PC-3 (cell line): ENCODE results near the gene LAMTOR3. TPM values are rescaled to one million over a fixed set of nuclear protein-coding genes. Genes with fewer than 3 reads are reported as not detected.

Experiments
- ATAC-seq: fragments of 200-7000 bp; cut with Tn5 transposase; 2 replicates; pipeline ENCODE4 v1.9.1; 2020; ENCODE audit warnings: mild to moderate bottlenecking, moderate library complexity
- BruUV-seq: library from RNA; stranded (reverse); fragments of 400-500 nt; replicated peaks from 2 replicates; lab custom pipeline; 2021; lab: Mats Ljungman, UMichigan
- CTCF ChIA-PET: fragments of 300-600 bp; sonication (Branson Sonifier 250); formaldehyde crosslinking; loops from one replicate; lab custom pipeline; 2022; ENCODE audit warnings: antibody characterized with exemption; lab: Charles Lee
- POLR2A ChIA-PET: fragments of 300-600 bp; sonication (Branson Sonifier 250); formaldehyde crosslinking; loops from one replicate; lab custom pipeline; 2022; ENCODE audit warnings: antibody characterized with exemption; ENCODE audit not compliant: unreplicated experiment; lab: Charles Lee
- DNase-seq: peaks from one replicate; pipeline ENCODE4 v3.0.0-alpha.2; 2015
- H2AFZ ChIP-seq: fragments of 300-600 bp; sonication (generic); 2 replicates; pipeline ENCODE4 v1.6.0; 2016; ENCODE audit warnings: antibody characterized with exemption, low read length
- H3F3A ChIP-seq: fragments of 300-600 bp; sonication (generic); one replicate; pipeline ENCODE4 v1.6.0; 2017; ENCODE audit warnings: antibody characterized with exemption, low read length, control low read depth, mild to moderate bottlenecking; ENCODE audit not compliant: unreplicated experiment
- H3K27ac ChIP-seq: fragments of 300-600 bp; sonication (generic); 2 replicates; pipeline ENCODE4 v1.5.1; 2016; ENCODE audit warnings: mild to moderate bottlenecking, low read length
- H3K27me3 ChIP-seq: fragments of 300-600 bp; sonication (generic); 2 replicates; pipeline ENCODE4 v1.6.1; 2016; ENCODE audit warnings: low read length, mixed read lengths
- H3K36me3 ChIP-seq: fragments of 300-600 bp; sonication (generic); 2 replicates; pipeline ENCODE4 v1.6.1; 2016; ENCODE audit warnings: low read depth, mixed run types, low read length, mixed read lengths
- H3K4me1 ChIP-seq: fragments of 300-600 bp; sonication (generic); 2 replicates; pipeline ENCODE4 v1.5.1; 2016; ENCODE audit warnings: low read length; ENCODE audit not compliant: insufficient read depth
- H3K4me2 ChIP-seq: fragments of 300-600 bp; sonication (generic); 2 replicates; pipeline ENCODE4 v1.6.0; 2016; ENCODE audit warnings: low read length
- H3K4me3 ChIP-seq: fragments of 300-600 bp; sonication (generic); 2 replicates; pipeline ENCODE4 v1.5.1; 2016; ENCODE audit warnings: mild to moderate bottlenecking, low read length, mixed read lengths
- H3K79me2 ChIP-seq: fragments of 300-600 bp; sonication (generic); 2 replicates; pipeline ENCODE4 v1.6.1; 2017; ENCODE audit warnings: low read length, mixed read lengths
- H3K9ac ChIP-seq: fragments of 300-600 bp; sonication (generic); 2 replicates; pipeline ENCODE4 v1.6.0; 2016; ENCODE audit warnings: mild to moderate bottlenecking, low read length
- H3K9me2 ChIP-seq: fragments of 300-600 bp; sonication (generic); replicated peaks from 2 replicates; pipeline ENCODE4 v1.6.1; 2016; ENCODE audit warnings: mixed run types, low read length, mixed read lengths
- H3K9me3 ChIP-seq: fragments of 300-600 bp; sonication (generic); 2 replicates; pipeline ENCODE4 v1.6.1; 2016; ENCODE audit warnings: low read length, mixed read lengths
- H4K20me1 ChIP-seq: fragments of 300-600 bp; sonication (generic); 2 replicates; pipeline ENCODE4 v1.6.1; 2016; ENCODE audit warnings: low read length, mixed read lengths
- EZH2 ChIP-seq: fragments of 300-600 bp; sonication (generic); IDR thresholded peaks from one replicate; pipeline ENCODE4 v1.6.1; 2017; ENCODE audit warnings: antibody characterized with exemption, mild to moderate bottlenecking, low read length; ENCODE audit not compliant: unreplicated experiment
- EZH2phosphoT487 ChIP-seq: fragments of 300-600 bp; sonication (generic); IDR thresholded peaks from 2 replicates; pipeline ENCODE4 v1.6.1; 2018; ENCODE audit warnings: mild to moderate bottlenecking, antibody characterized with exemption, low read length, borderline replicate concordance
- intact Hi-C: fragments of 100-400 bp; cut with micrococcal nuclease; formaldehyde crosslinking; loops from 2 replicates; pipeline ENCODE4 v1.9.0; 2023
- total RNA-seq: library from RNA; depleted of rRNA; stranded (reverse); fragments of >200 nt; gene quantifications from 2 replicates; pipeline ENCODE4 v1.2.3, GENCODE V29; 2014
- TF ChIP-seq, protein P1 (sequence below): fragments of 300-600 bp; sonication (generic); conservative IDR thresholded peaks from 2 replicates; pipeline ENCODE4 v1.5.1; 2017; ENCODE audit warnings: antibody characterized with exemption, low read depth, mild to moderate bottlenecking, low read length

Gene LAMTOR3
- total RNA-seq, 1 experiment from 2014 or later, result 14.0 TPM

DNA sequence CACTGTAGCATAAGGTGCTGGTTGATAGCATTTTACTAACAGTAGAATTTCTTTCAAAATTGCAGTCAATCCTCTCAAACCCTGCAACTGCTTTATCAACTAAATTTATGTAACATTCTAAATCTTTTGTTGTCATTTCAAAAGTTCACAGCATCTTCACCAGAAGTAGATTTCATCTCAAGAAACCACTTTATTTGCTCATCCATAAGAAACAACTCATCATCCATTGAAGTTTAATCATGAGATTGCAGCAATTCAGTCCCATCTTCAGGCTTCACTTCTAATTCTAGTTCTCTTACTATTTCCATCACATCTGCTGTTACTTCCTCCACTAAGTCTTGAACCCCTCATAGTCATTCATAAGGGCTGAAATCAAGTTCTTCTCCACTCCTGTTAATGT, 21.7 kb downstream of the LAMTOR3 start:
- CTCF ChIA-PET, result no interaction called here
- intact Hi-C loops, result no loop called here
- ATAC-seq, result no peak

DNA sequence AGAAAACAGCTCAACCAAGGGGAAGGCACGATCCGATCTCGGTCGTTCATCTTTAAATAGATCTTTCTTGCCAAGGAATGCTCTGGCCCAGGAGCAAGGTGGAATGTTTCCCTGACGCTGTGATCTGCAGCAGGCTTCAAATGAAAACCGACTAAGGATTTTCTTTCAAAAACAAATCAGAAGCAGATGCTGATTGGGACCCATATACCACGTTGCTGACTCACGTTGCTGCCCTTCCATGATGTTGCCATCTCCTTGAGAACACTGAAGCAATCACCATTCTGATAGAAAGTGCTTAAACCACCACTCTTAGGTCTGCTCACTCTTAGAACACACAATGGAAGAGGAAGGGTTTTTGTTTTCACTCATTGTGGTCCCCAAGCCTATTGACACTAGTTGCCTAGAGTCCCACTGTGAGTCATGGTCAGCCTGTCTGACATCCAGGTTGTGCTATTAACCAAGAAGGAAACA, 26.1 kb downstream of the LAMTOR3 start:
- intact Hi-C loops, result no loop called here
- ATAC-seq, result no peak
- H3K36me3 ChIP-seq, result no peaks in the 10 kb centered on the region

More for the DNA sequence above, 21.7 kb downstream of the LAMTOR3 start:
- no peak for TF ChIP-seq EZH2
- no peak for DNase-seq
- Histone ChIP-seq H3K9me2 (no peaks in the 10 kb centered on the region), H3K9ac (no peak overlapping the region), H3K4me2 (no peak overlapping the region), H3F3A (no peaks in the 10 kb centered on the region), H3K4me3 (no peak overlapping the region), H3K36me3 (no peaks in the 10 kb centered on the region), H4K20me1 (no peaks in the 10 kb centered on the region), H2AFZ (no peak overlapping the region), H3K27ac (no peak overlapping the region), H3K79me2 (no peaks in the 10 kb centered on the region), H3K27me3 (no peaks in the 10 kb centered on the region), H3K9me3 (no peaks in the 10 kb centered on the region), H3K4me1 (no peaks in the 10 kb centered on the region)
- POLR2A ChIA-PET, result no interaction called here
- no TSS peak for BruUV-seq

DNA sequence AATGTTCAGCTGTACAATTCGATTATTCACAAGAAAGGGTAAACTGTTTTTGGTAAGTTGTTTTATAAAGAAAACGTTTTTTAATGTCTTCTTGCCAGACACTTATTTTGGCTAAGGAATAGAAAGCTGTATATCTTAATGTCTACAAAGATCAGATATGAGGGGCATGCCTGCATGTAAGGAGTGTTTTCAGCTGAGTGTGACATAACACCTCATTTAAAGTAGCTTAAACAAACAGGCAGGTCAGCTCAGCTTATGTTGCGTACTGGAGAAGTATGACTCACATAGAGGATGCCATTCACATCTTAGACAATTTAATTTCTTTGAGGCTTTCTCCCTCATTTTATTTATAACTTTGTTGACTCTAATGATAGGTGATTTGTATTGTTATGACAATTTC, 30.4 kb downstream of the LAMTOR3 start:
- DNase-seq, result peak; percentile 25
- CTCF ChIA-PET, result no interaction called here

More for the DNA sequence above, 26.1 kb downstream of the LAMTOR3 start:
- TF ChIP-seq EZH2 (no peak), EZH2phosphoT487 (no peak)
- TF ChIP-seq, protein P1, sequence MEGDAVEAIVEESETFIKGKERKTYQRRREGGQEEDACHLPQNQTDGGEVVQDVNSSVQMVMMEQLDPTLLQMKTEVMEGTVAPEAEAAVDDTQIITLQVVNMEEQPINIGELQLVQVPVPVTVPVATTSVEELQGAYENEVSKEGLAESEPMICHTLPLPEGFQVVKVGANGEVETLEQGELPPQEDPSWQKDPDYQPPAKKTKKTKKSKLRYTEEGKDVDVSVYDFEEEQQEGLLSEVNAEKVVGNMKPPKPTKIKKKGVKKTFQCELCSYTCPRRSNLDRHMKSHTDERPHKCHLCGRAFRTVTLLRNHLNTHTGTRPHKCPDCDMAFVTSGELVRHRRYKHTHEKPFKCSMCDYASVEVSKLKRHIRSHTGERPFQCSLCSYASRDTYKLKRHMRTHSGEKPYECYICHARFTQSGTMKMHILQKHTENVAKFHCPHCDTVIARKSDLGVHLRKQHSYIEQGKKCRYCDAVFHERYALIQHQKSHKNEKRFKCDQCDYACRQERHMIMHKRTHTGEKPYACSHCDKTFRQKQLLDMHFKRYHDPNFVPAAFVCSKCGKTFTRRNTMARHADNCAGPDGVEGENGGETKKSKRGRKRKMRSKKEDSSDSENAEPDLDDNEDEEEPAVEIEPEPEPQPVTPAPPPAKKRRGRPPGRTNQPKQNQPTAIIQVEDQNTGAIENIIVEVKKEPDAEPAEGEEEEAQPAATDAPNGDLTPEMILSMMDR, result no peak
- Histone ChIP-seq H3K27me3 (no peaks in the 10 kb centered on the region), H3K27ac (no peak overlapping the region), H4K20me1 (no peaks in the 10 kb centered on the region), H3K79me2 (no peaks in the 10 kb centered on the region), H3K4me3 (no peak overlapping the region), H2AFZ (no peak overlapping the region), H3K9me3 (no peaks in the 10 kb centered on the region), H3K4me2 (no peak overlapping the region), H3F3A (no peaks in the 10 kb centered on the region), H3K9ac (no peak overlapping the region), H3K9me2 (no peaks in the 10 kb centered on the region), H3K4me1 (peaks cover 7% of the 10 kb centered on the region; the same call in 1 of the 2 replicates)
- ChIA-PET POLR2A (no interaction called here), CTCF (no interaction called here)
- no peak for DNase-seq
- no TSS peak for BruUV-seq

More for the DNA sequence above, 30.4 kb downstream of the LAMTOR3 start:
- no peaks in the 10 kb centered on the region for H3K36me3 ChIP-seq
- no peak overlapping the region for H2AFZ ChIP-seq
- BruUV-seq, result no TSS peak
- no peak overlapping the region for H3K4me2 ChIP-seq
- peak; percentile 77 for ATAC-seq
- no peaks in the 10 kb centered on the region for H3K79me2 ChIP-seq
- H3K9ac ChIP-seq, result no peak overlapping the region
- no peaks in the 10 kb centered on the region for H3K9me2 ChIP-seq
- no peaks in the 10 kb centered on the region for H3K27me3 ChIP-seq
- POLR2A ChIA-PET, result interaction anchor here (0.5 kb wide), 1 partner anchor 918 kb away, joined by 3 read pairs; no protein-coding TSS in a partner anchor
- intact Hi-C loops, result loop anchor here (5.0 kb wide), 1 partner anchor 47 kb away; the partner anchor contains the start of gene DAPP1
- H3K4me1 ChIP-seq, result peaks cover 7% of the 10 kb centered on the region; the same call in 1 of the 2 replicates
- H3K4me3 ChIP-seq, result no peak overlapping the region
- H3K9me3 ChIP-seq, result no peaks in the 10 kb centered on the region
- H3F3A ChIP-seq, result no peaks in the 10 kb centered on the region
- no peaks in the 10 kb centered on the region for H4K20me1 ChIP-seq
- TF ChIP-seq, protein P1, result no peak
- TF ChIP-seq EZH2phosphoT487, result no peak
- H3K27ac ChIP-seq, result no peak overlapping the region
